Neuron (in vitro differentiated cells): ENCODE measurements around the gene CDC25B.
A peak's percentile ranks its signal among the peaks of the same experiment; 100 is the strongest.

Source experiments
- H2AFZ ChIP-seq: one replicate; pipeline ENCODE4 v1.6.1; 2013; ENCODE audit warnings: low read depth, mild to moderate bottlenecking, inconsistent platforms, low read length, moderate library complexity
- H3K27me3 ChIP-seq: one replicate; pipeline ENCODE4 v1.6.1; 2013; ENCODE audit warnings: low read length; ENCODE audit not compliant: insufficient read depth
- H3K36me3 ChIP-seq: one replicate; pipeline ENCODE4 v1.6.1; 2013; ENCODE audit warnings: low read length; ENCODE audit not compliant: insufficient read depth
- H3K4me1 ChIP-seq: one replicate; pipeline ENCODE4 v1.6.1; 2013; ENCODE audit warnings: low read length; ENCODE audit not compliant: insufficient read depth
- H3K4me3 ChIP-seq: 2 replicates; pipeline ENCODE4 v1.5.1; 2013; ENCODE audit warnings: mild to moderate bottlenecking, low read length, moderate library complexity
- H3K9me3 ChIP-seq: one replicate; pipeline ENCODE4 v1.6.1; 2013; ENCODE audit warnings: low read length

Gene CDC25B

DNA sequence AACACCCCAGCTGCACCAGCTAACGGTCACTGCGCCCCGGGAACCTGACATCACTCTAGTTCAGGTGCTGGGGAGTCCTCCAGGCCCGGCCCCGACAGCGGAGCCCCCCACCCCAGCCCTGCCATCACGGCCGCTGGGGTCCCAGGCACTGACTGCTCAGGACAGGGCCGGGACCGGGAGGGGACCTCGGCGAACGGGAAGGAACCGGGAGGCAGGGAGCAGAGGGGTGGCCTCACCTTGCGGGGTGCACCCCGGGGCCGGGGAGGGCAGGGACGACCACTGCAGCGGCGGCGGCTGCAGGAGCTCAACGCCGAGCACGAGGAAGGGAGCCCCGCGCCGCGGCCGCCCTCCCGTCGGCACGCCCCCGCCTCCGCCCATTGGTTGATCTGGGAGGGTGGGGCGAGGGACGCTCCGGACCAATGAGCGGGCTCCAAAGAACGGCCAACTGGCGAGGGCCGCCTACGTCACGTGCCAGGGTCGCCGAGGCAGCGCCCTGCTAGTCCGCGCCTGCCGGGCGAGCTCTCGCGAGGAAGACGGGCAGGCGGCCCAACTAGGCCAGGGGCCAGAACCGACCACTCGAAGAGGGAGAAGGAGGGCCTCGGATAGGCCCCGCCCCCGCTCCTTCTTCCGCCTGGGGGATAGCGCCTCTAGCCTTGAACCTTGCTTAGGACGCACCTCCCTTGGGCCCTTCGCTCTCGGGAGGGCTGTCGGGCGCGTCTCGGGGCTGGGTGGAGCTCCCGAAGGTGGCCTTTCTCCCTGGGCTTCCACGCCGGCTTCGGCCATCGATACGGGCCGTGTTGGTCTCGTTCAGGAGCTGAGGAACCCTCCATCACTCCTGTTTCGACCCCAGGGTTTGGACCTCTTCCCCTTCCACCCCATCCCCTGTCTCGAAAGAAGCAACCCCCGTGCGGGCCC lies 28.4 kb upstream of the CDC25B start, which contains the start of gene ADISSP:
Gene ADISSP (minus strand): TSS at position 327 of the 915 bp plus-strand sequence. CDS start 7,653 bp downstream, outside the sequence.
- H2AFZ ChIP-seq = peak within 1 kb of the TSS; percentile 92

DNA sequence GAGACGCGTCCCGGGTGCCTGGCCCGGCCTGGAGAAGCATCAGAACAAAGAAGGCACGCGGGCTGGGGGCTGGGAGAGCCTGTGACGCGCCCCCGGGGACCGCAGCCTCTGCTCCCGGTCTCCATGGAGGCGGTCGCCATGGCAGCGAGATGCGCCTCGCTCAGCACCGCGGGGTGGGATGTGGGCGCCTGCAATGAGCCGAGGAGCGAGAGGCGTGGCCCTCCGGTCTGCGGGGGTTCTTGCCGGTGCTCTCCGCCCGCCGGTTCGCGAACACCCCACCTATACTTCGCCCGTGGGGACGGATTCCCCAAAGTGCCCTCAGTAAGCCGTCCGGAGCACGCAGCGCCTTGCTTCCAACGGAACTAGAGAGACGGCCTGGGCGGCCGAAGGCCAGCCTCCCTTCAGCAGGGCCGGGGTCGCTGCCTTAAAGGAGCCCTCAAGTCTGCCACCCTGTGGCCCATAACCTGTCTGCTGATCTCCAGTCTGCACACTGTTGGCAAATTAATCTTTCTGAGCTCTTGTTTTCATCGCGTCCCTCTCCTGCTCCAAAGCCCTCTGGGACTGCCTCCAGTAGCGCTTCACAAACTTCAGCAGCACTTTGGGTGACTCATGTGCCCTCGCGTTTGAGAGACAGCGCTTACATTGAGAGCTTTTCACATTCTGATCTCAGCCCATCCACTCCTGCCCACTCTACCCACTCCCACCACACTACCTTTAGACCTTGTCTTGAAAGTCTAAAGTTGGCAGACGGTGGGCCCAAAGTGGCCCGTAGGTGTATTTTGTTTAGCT lies 27.6 kb upstream of the CDC25B start:
- peaks cover 24% of the 10 kb centered on the region for H3K4me1 ChIP-seq
- H2AFZ ChIP-seq = peak overlapping the region; percentile 63
- peak overlapping the region; percentile 91 for H3K4me3 ChIP-seq
- no peaks in the 10 kb centered on the region for H3K36me3 ChIP-seq
- no peaks in the 10 kb centered on the region for H3K9me3 ChIP-seq
- peaks cover 4% of the 10 kb centered on the region for H3K27me3 ChIP-seq

More for the DNA sequence above, 28.4 kb upstream of the CDC25B start, which contains the start of gene ADISSP:
- Histone ChIP-seq H3K27me3 (peaks cover 4% of the 10 kb centered on the region), H3K4me3 (peak within 1 kb of the TSS; percentile 91), H3K4me1 (peaks cover 24% of the 10 kb centered on the region), H3K9me3 (no peaks in the 10 kb centered on the region), H3K36me3 (no peaks in the 10 kb centered on the region)

DNA sequence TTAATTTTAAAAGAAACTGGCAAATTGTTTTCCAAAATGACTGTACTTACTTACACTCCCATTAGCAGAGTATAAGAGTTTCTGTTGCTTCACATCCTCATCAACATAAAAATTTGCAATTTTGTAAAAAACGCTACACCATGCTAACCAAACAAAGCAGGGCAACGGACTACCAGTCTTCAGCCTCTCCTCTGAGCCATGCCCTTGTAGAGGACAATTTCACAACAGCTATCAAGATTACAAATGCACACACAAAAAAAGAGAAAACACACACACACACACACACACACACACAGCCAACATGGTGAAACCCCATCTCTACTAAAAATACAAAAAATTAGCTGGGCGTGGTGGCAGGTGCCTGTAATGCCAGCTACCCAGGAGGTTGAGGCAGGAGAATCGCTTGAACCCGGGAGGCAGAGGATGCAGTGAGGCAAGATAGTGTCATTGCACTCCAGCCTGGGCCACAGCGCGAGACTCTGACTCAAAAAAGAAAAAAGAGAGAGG lies 24.5 kb upstream of the CDC25B start:
- no peak overlapping the region for H2AFZ ChIP-seq
- peaks cover 12% of the 10 kb centered on the region for H3K4me1 ChIP-seq
- peaks cover 12% of the 10 kb centered on the region for H3K27me3 ChIP-seq
- no peaks in the 10 kb centered on the region for H3K36me3 ChIP-seq
- no peaks in the 10 kb centered on the region for H3K9me3 ChIP-seq
- no peak overlapping the region for H3K4me3 ChIP-seq

DNA sequence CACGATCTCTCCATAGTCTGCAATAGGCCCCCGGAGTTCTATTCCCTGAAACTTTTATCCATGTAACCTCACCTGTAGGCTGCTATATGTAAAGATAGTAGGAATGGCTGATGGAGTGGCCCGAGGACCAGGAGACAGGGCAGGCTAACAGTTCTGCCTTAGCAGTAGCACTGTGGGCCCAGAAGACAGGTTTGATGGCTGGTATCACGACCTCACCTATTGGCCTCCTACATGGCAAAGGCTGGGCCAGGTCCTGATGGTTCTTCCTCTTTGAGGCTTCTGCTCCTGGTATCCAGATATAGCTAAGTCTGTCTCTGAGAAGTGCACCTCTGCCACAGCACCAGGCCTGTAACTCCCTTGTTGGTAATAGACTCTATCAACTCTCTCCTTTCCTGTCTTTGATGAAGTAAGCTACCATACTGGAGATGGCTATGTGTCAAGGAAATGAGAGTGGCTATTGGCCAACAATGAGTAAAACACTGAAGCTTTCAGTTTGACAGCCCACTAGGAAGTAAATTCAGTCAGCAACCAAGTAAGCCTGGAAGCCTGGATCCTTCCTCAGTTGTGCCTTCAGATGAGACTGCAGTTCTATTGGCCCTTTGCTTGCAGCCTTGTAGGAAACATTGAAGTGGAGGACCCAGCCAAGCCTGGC lies 20.5 kb upstream of the CDC25B start:
- Histone ChIP-seq H3K9me3 (no peaks in the 10 kb centered on the region), H3K4me1 (peaks cover 2% of the 10 kb centered on the region), H3K4me3 (no peak overlapping the region), H3K27me3 (peaks cover 44% of the 10 kb centered on the region), H3K36me3 (no peaks in the 10 kb centered on the region), H2AFZ (no peak overlapping the region)

DNA sequence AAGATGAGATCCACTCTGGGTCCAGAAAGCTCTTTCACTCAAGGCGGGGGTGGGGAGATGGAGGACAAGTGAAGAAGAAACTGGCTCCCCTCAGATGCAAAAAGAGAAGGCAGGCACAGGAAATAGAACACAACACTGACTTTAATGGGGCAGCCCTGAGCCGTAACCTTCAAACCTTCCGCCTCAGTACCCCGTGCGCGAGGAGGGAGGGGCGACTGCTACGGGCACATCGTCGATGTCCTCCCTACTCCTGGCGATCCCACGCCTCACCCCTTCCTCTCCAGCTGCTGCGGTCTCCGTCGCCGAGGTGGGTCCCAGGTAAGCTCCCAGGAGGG lies 18.8 kb upstream of the CDC25B start:
- Histone ChIP-seq H3K4me1 (peaks cover 2% of the 10 kb centered on the region), H3K4me3 (no peak overlapping the region), H3K27me3 (peaks cover 42% of the 10 kb centered on the region), H3K36me3 (no peaks in the 10 kb centered on the region), H2AFZ (peak overlapping the region; percentile 57), H3K9me3 (no peaks in the 10 kb centered on the region)

GRCh38 chr20:3777716-3778629 lies 18.1 kb upstream of the CDC25B start:
- Histone ChIP-seq H3K36me3 (no peaks in the 10 kb centered on the region), H2AFZ (peak overlapping the region; percentile 57), H3K4me1 (peaks cover 2% of the 10 kb centered on the region), H3K4me3 (no peak overlapping the region), H3K9me3 (no peaks in the 10 kb centered on the region), H3K27me3 (peaks cover 40% of the 10 kb centered on the region)

DNA sequence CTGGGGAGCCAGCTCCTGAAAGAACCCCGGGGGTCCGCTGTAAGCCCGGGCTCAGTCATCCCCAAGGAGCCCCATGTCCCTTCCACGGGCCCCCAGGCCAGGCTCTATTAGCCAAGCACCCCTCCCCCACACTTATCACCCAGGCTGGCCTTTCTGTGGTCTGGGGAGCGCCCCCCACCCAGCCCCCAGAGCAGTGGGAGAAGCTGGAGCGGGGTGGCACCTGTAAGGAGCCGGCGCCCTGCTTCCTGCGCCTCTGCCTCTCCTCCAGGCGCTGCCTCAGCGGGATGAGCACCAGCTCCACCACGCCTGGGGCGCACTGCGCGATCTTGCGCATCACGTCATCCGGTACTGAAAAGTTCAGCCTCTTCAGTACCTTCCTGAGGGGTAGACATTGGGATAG lies 17.1 kb upstream of the CDC25B start:
- Histone ChIP-seq H3K4me3 (no peak overlapping the region), H3K9me3 (no peaks in the 10 kb centered on the region), H3K4me1 (peaks cover 2% of the 10 kb centered on the region), H3K27me3 (peaks cover 40% of the 10 kb centered on the region), H3K36me3 (no peaks in the 10 kb centered on the region), H2AFZ (no peak overlapping the region)

DNA sequence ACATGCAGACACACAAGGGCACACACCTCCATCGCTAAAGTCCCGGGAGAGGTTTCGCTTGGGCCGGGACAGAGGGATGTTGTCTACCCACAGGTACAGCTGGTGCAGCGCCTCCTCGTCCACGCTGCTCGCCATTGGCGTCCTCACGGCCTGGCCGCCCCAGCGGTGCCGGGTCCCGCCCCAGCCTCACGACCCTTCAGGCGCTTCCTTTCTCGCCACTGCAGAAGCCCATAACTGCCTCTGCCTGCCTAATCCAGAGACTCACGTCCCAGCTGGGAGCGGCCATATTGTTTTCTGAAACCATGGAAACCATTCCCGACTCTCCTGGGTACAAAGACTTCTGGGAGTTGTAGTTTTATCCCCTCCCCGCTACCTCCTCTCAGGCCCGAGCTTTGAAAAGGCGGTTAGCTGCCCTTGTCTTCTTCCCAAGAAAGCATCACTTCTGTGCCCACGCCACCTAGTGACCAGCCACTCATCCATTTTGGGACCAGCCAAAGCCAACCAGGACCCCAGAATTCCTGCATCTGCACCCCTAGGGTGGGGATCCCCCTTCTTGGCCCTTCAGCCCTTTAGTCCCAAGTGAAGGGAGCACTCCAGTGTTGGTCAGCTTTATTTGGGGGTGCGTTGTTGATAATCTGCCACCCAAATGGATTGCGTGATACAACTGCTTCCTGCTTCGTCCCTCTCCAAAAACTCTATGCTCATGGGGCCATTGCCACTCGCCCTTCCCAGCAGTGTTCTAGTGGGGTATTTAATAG lies 14.8 kb upstream of the CDC25B start, which contains the start of gene SPEF1:
Gene SPEF1 (minus strand): TSS at position 296 of the 758 bp plus-strand sequence. CDS start 161 bp downstream, at position 135.
- H3K27me3 ChIP-seq = peaks cover 34% of the 10 kb centered on the region
- H3K9me3 ChIP-seq = no peaks in the 10 kb centered on the region
- H3K4me1 ChIP-seq = peaks cover 2% of the 10 kb centered on the region
- H2AFZ ChIP-seq = peak within 1 kb of the TSS; percentile 7
- H3K4me3 ChIP-seq = peak within 1 kb of the TSS; percentile 42
- H3K36me3 ChIP-seq = no peaks in the 10 kb centered on the region

- no peak overlapping the region for H2AFZ ChIP-seq
- H3K4me3 ChIP-seq = no peak overlapping the region
- peaks cover 8% of the 10 kb centered on the region for H3K4me1 ChIP-seq
- H3K36me3 ChIP-seq = no peaks in the 10 kb centered on the region
- no peaks in the 10 kb centered on the region for H3K9me3 ChIP-seq
- H3K27me3 ChIP-seq = peaks cover 22% of the 10 kb centered on the region
Measured at GRCh38 chr20:3782597-3782996, 13.5 kb upstream of the CDC25B start.

DNA sequence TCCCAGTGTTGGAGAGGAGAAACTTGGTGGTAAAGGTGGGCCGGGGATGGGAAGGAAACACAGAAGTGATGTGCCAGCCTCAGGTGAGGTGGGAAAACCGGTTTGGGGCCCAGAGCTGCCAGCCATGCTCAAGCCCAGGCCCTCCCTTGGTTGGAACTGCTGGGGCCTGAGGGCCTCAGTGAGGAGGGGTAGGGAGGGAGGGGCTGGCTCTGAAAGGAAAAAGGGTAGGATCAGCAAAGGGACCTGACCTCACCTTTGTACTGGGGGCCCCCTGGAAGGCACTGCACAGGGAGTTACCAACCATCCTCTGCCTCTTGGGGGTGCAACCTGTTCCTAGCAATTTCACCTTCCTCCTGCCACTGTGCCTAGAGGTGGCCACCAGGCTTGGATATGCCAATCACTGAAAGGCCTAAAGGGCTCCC lies 13.0 kb upstream of the CDC25B start:
- H3K36me3 ChIP-seq = no peaks in the 10 kb centered on the region
- H3K4me3 ChIP-seq = no peak overlapping the region
- H3K4me1 ChIP-seq = peaks cover 8% of the 10 kb centered on the region
- H2AFZ ChIP-seq = no peak overlapping the region
- H3K9me3 ChIP-seq = no peaks in the 10 kb centered on the region
- H3K27me3 ChIP-seq = peaks cover 17% of the 10 kb centered on the region

DNA sequence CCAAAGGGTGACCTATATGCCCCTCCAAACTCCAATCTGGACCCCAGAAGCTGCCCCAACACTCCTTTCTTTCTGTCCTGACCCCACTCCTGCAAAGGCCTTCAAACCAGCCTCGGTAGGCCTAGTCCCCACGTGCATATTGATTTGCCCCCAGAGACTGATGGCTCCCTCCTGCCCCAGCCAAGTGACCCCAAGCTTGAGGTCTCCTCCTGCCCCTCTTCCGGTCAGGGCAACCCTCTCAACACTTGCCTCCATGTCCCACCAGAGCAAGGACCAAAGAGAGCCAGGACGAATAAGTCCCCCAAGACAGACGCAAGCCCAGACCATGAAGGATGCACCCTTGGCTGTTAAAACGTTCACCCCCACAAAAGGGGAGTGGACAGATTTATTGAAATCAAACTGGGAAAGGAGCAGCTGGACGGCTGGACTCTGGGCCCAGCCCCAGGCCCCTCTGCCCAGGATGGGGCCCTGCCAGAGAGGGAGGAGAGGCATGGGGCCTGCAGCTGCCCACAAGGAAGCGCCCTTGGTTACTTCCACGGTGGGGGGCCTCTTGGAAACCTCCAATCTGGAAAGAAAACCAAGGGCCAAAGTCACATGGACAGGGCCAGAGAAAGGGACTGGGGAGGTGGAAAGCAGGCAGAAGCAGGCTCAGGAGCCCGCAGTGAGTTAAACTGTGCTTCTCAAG lies 12.5 kb upstream of the CDC25B start:
- peaks cover 11% of the 10 kb centered on the region for H3K27me3 ChIP-seq
- H3K4me3 ChIP-seq = no peak overlapping the region
- no peak overlapping the region for H2AFZ ChIP-seq

More for the DNA sequence above, 12.5 kb upstream of the CDC25B start:
- Histone ChIP-seq H3K4me1 (peaks cover 8% of the 10 kb centered on the region), H3K36me3 (no peaks in the 10 kb centered on the region), H3K9me3 (no peaks in the 10 kb centered on the region)
